Erythroblast (primary cell): ENCODE measurements around the gene HSD11B2.

Experiments
- GATA1 ChIP-seq: IDR thresholded peaks from 2 replicates; pipeline ENCODE4 v1.6.1; 2011; ENCODE audit warnings: low read depth, mild to moderate bottlenecking, control low read depth, low read length, moderate library complexity
- POLR2A ChIP-seq: IDR thresholded peaks from 2 replicates; pipeline ENCODE4 v1.6.1; 2011; ENCODE audit warnings: mild to moderate bottlenecking, low read length

- TF ChIP-seq POLR2A (no peak), GATA1 (no peak)
Observed at GRCh38 chr16:67384778-67385510, 46.0 kb upstream of the HSD11B2 start.
